H1 (cell line): ENCODE results near the gene PPARD. TPM values are rescaled to one million over a fixed set of nuclear protein-coding genes. Genes with fewer than 3 reads are reported as not detected.
A peak's percentile ranks its signal among the peaks of the same experiment; 100 is the strongest.

Source experiments
- CTCF ChIA-PET: fragments of 300-600 bp; sonication (Branson Sonifier 250); formaldehyde crosslinking; loops from one replicate; lab custom pipeline; 2021; ENCODE audit not compliant: partially characterized antibody; lab: Charles Lee
- POLR2A ChIA-PET: fragments of 300-600 bp; sonication (Branson Sonifier 250); formaldehyde crosslinking; loops from one replicate; lab custom pipeline; 2021; ENCODE audit warnings: inconsistent platforms; ENCODE audit not compliant: partially characterized antibody; lab: Charles Lee
- DNase-seq, 2 experiments: peaks; one replicate each; pipeline versions ENCODE4 v3.0.0 to v3.0.0-alpha.2; 2010 to 2022; ENCODE audit warnings: low spot score in 2 of 2, low read depth in 1 of 2, mixed read lengths in 1 of 2
- FAIRE-seq: peaks from 2 replicates; lab custom pipeline; 2011; peaks lifted over from hg19 to GRCh38; lab: Jason Lieb, UNC
- H2AFZ ChIP-seq: 2 replicates; pipeline ENCODE4 v1.8.1; 2012; ENCODE audit warnings: low read length, inconsistent platforms
- H2AK5ac ChIP-seq: 2 replicates; pipeline ENCODE4 v1.6.1; 2013; ENCODE audit warnings: low read depth, low read length
- H2BK120ac ChIP-seq: replicated peaks from 2 replicates; pipeline ENCODE3; 2013; ENCODE audit warnings: low read depth, low read length, inconsistent platforms
- H2BK12ac ChIP-seq: 2 replicates; pipeline ENCODE4 v1.6.1; 2013; ENCODE audit warnings: low read depth, low read length
- H2BK15ac ChIP-seq: 2 replicates; pipeline ENCODE4 v1.6.1; 2013; ENCODE audit warnings: low read length
- H2BK20ac ChIP-seq: 2 replicates; pipeline ENCODE4 v1.6.1; 2013; ENCODE audit warnings: low read length
- H2BK5ac ChIP-seq: 2 replicates; pipeline ENCODE4 v1.6.1; 2013; ENCODE audit warnings: low read depth, low read length
- H3K14ac ChIP-seq: 2 replicates; pipeline ENCODE4 v1.6.1; 2013; ENCODE audit warnings: inconsistent platforms; ENCODE audit not compliant: insufficient read length
- H3K18ac ChIP-seq: 2 replicates; pipeline ENCODE4 v1.6.1; 2013; ENCODE audit warnings: low read length; ENCODE audit errors: extremely low read depth
- H3K23ac ChIP-seq: 2 replicates; pipeline ENCODE4 v1.6.1; 2013; ENCODE audit warnings: inconsistent platforms; ENCODE audit not compliant: insufficient read length
- H3K23me2 ChIP-seq: 2 replicates; pipeline ENCODE4 v1.6.1; 2013; ENCODE audit warnings: low read depth, low read length
- H3K27ac ChIP-seq: 2 replicates; pipeline ENCODE4 v1.6.1; 2011; ENCODE audit warnings: low read depth, low read length, inconsistent platforms
- H3K27me3 ChIP-seq, 4 experiments: replicated peaks in 1 of 4; 1 replicate in 1 of 4; 2 replicates in 3 of 4; pipeline versions ENCODE4 v1.6.1 to v1.8.1; 2011 to 2013; ENCODE audit warnings: low read length in 3 of 4, mild to moderate bottlenecking in 3 of 4, inconsistent platforms in 2 of 4, mixed read lengths in 2 of 4, moderate library complexity in 1 of 4; ENCODE audit not compliant: control insufficient read depth in 3 of 4, insufficient read depth in 3 of 4; ENCODE audit errors: extremely low read depth in 1 of 4
- H3K36me3 ChIP-seq, 4 experiments: 2 replicates each; pipeline versions ENCODE4 v1.6.1 to v1.8.1; 2011 to 2013; ENCODE audit warnings: mild to moderate bottlenecking in 4 of 4, low read length in 3 of 4, moderate library complexity in 2 of 4, control low read depth in 1 of 4, inconsistent platforms in 1 of 4; ENCODE audit not compliant: insufficient read depth in 4 of 4, control insufficient read depth in 2 of 4
- H3K4ac ChIP-seq: replicated peaks from 2 replicates; pipeline ENCODE3; 2013; ENCODE audit warnings: low read length, low read depth, mixed read lengths, inconsistent platforms; ENCODE audit not compliant: insufficient read length
- H3K4me1 ChIP-seq, 4 experiments: replicated peaks in 1 of 4; 1 replicate in 1 of 4; 2 replicates in 3 of 4; pipeline versions ENCODE4 v1.6.1 to v1.8.1; 2011 to 2013; ENCODE audit warnings: low read length in 3 of 4, inconsistent platforms in 2 of 4, mixed read lengths in 1 of 4; ENCODE audit not compliant: insufficient read depth in 4 of 4, control insufficient read depth in 3 of 4
- H3K4me2 ChIP-seq, 2 experiments: 2 replicates each; pipeline versions ENCODE4 v1.6.1 to v1.8.1; 2011 to 2013; ENCODE audit warnings: low read depth in 2 of 2, low read length in 2 of 2, control low read depth in 1 of 2, inconsistent platforms in 1 of 2, mild to moderate bottlenecking in 1 of 2; ENCODE audit not compliant: insufficient read depth in 1 of 2
- H3K4me3 ChIP-seq, 4 experiments: fragments of 200-600, 300-600 bp in 1 of 4; sonication (generic), shearing (Covaris generic), sonication (Bioruptor Twin) in 1 of 4; 2 replicates each; pipeline versions ENCODE4 v1.5.1 to v1.8.1; 2011 to 2016; ENCODE audit warnings: low read length in 4 of 4, low read depth in 3 of 4, control low read depth in 2 of 4, inconsistent platforms in 2 of 4, mild to moderate bottlenecking in 2 of 4, mixed read lengths in 1 of 4, moderate library complexity in 1 of 4; ENCODE audit not compliant: insufficient read depth in 2 of 4; ENCODE audit errors: extremely low read depth in 1 of 4
- H3K56ac ChIP-seq: replicated peaks from 2 replicates; pipeline ENCODE3; 2013; ENCODE audit warnings: low read depth, mild to moderate bottlenecking, mixed read lengths, low read length, inconsistent platforms; ENCODE audit not compliant: insufficient read length
- H3K79me1 ChIP-seq: 2 replicates; pipeline ENCODE4 v1.6.1; 2013; ENCODE audit warnings: low read depth, low read length, control low read depth
- H3K79me2 ChIP-seq, 2 experiments: 2 replicates each; pipeline versions ENCODE4 v1.6.1 to v1.8.1; 2012 to 2013; ENCODE audit warnings: low read length in 2 of 2, mild to moderate bottlenecking in 2 of 2, inconsistent platforms in 1 of 2; ENCODE audit not compliant: insufficient read depth in 2 of 2, control insufficient read depth in 1 of 2
- H3K9ac ChIP-seq, 4 experiments: replicated peaks in 1 of 4; 1 replicate in 1 of 4; 2 replicates in 3 of 4; pipeline versions ENCODE4 v1.6.1 to v1.8.1; 2011 to 2013; ENCODE audit warnings: low read depth in 3 of 4, low read length in 3 of 4, control low read depth in 2 of 4, mild to moderate bottlenecking in 2 of 4, moderate library complexity in 2 of 4, inconsistent platforms in 1 of 4; ENCODE audit errors: extremely low read depth in 1 of 4
- H3K9me3 ChIP-seq, 2 experiments: 2 replicates each; pipeline versions ENCODE4 v1.6.1 to v1.8.1; 2012 to 2013; ENCODE audit warnings: mild to moderate bottlenecking in 2 of 2, moderate library complexity in 2 of 2, control low read depth in 1 of 2, inconsistent platforms in 1 of 2, low read depth in 1 of 2, low read length in 1 of 2, mixed read lengths in 1 of 2; ENCODE audit not compliant: insufficient read depth in 2 of 2
- H4K20me1 ChIP-seq, 2 experiments: replicated peaks in 1 of 2; 2 replicates each; pipeline versions ENCODE3 to v1.8.1; 2011 to 2013; ENCODE audit warnings: inconsistent platforms in 2 of 2, low read length in 2 of 2, mild to moderate bottlenecking in 1 of 2; ENCODE audit not compliant: insufficient read depth in 2 of 2, control insufficient read depth in 1 of 2
- H4K5ac ChIP-seq: 2 replicates; pipeline ENCODE4 v1.6.1; 2013; ENCODE audit warnings: low read length, low read depth, mixed read lengths, inconsistent platforms; ENCODE audit not compliant: insufficient read length
- H4K8ac ChIP-seq: 2 replicates; pipeline ENCODE4 v1.8.0; 2013; ENCODE audit warnings: mild to moderate bottlenecking, moderate library complexity, low read length, inconsistent platforms; ENCODE audit not compliant: insufficient read depth; ENCODE audit errors: extremely low read depth
- H4K91ac ChIP-seq: replicated peaks from 2 replicates; pipeline ENCODE3; 2013; ENCODE audit warnings: low read length, mixed read lengths, inconsistent platforms; ENCODE audit not compliant: insufficient read length
- BACH1 ChIP-seq: IDR thresholded peaks from 2 replicates; pipeline ENCODE4 v1.6.1; 2012; ENCODE audit warnings: low read length, improper control_type of control experiment
- WGBS, 2 experiments: shearing (Covaris generic) in 1 of 2; methylation state at CpG; one replicate each; pipeline versions ENCODE4 v1.1.6 to v1.1.7; 2013 to 2015; ENCODE audit warnings: low lambda C conversion rate in 2 of 2, mixed read lengths in 2 of 2, inconsistent platforms in 1 of 2, low coverage in 1 of 2, missing lambda C conversion rate in 1 of 2; ENCODE audit not compliant: insufficient replicate concordance in 2 of 2, insufficient coverage in 1 of 2, insufficient read length in 1 of 2; ENCODE audit errors: extremely low coverage in 1 of 2, missing lambda C conversion rate in 1 of 2; 5-methylcytosine and 5-hydroxymethylcytosine counted together
- polyA plus RNA-seq, 7 experiments: library from polyadenylated mRNA; depleted of rRNA in 3 of 7; stranded (reverse) in 5 of 7; unstranded in 2 of 7; fragments of >200 nt in 5 of 7; fragments of 200-250 nt in 2 of 7; gene quantifications; 1 replicate in 5 of 7; 2 replicates in 1 of 7; 4 replicates in 1 of 7; pipeline versions ENCODE4 v1.2.1 to v1.2.3, GENCODE V29; 2011 to 2013; ENCODE audit warnings: missing spikeins in 2 of 7, mixed read lengths in 2 of 7
- total RNA-seq: library from RNA; stranded (reverse); fragmentation: NEBNext Ultra II Directional; extraction: Animal tissue kit (Norgen Biotek cat#: 25700); gene quantifications from 2 replicates; pipeline ENCODE4 v1.2.1, GENCODE V29; 2021

The PPARD gene
- total and polyA plus RNA-seq, 2 of the 8 experiments (the other 6 are each of a cell fraction or from before 2014, with no cell fraction given), result 14.6 to 14.9 TPM

DNA sequence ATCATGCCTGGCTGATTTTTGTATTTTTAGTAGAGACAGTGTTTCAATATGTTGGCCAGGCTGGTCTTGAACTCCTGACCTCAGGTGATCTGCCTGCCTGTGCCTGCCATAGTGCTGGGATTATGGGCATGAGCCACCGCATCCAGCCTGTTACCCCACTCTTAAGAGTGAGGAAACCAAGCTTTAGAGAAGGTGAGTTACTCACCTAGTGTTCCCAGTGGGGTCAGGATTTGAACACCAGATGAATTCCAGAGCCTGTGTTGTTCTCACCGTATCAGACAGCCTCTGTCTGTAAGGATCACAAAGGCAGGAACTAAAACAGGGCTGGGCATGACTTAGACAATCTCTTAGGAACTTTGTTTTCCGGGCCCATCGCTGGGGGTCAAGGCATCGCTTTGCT, 100.3 kb downstream of the PPARD start:
- Histone ChIP-seq H4K5ac (no peak overlapping the region), H3K23ac (no peak overlapping the region), H3K23me2 (no peaks in the 10 kb centered on the region), H3K79me2 (no peaks in the 10 kb centered on the region), H3K9ac (no peak overlapping the region), H3K4me2 (no peak overlapping the region), H3K18ac (no peak overlapping the region), H4K8ac (no peak overlapping the region), H2AFZ (no peak overlapping the region), H2BK120ac (no peak overlapping the region), H4K91ac (no peak overlapping the region), H3K27ac (no peak overlapping the region), H2BK12ac (no peak overlapping the region), H3K27me3 (no peaks in the 10 kb centered on the region), H3K9me3 (no peaks in the 10 kb centered on the region), H3K4me3 (no peak overlapping the region), H3K14ac (no peak overlapping the region), H3K4ac (no peak overlapping the region), H4K20me1 (no peaks in the 10 kb centered on the region), H2BK5ac (no peak overlapping the region), H3K56ac (no peak overlapping the region), H3K36me3 (no peaks in the 10 kb centered on the region), H2BK15ac (0 out of 2 replicates have a peak overlapping the region, but pooled peaks have one; percentile 72), H3K4me1 (no peaks in the 10 kb centered on the region), H3K79me1 (no peaks in the 10 kb centered on the region), H2AK5ac (no peak overlapping the region), H2BK20ac (no peak overlapping the region)
- 87% methylated on average over 5 of the region's 5 CpGs; no CpG with 5 or more reads in 1 of the 2 experiments for WGBS, 2 experiments
- no peak for DNase-seq
- no peak for FAIRE-seq
- ChIA-PET POLR2A (interaction anchor here (1.1 kb wide), 1 partner anchor 29 kb away, joined by 3 read pairs; no protein-coding TSS in a partner anchor), CTCF (interaction anchor here (1.4 to 10.5 kb wide), 6 partner anchors 14 to 146 kb away, joined by 3 to 161 read pairs (median 10); partner anchors contain the start of genes DEF6 and PPARD)
- no peak for TF ChIP-seq BACH1
